Skeletal muscle cell (primary cell): ENCODE data around the gene PLA2G4E.

Source experiments
- DNase-seq: peaks from one replicate; pipeline ENCODE4 v3.0.0-alpha.2; 2010; ENCODE audit warnings: low read depth
- H3K4me3 ChIP-seq: 2 replicates; pipeline ENCODE4 v1.5.1; 2011; ENCODE audit warnings: low read depth, mild to moderate bottlenecking, control low read depth, low read length, moderate library complexity

The PLA2G4E gene, protein sequence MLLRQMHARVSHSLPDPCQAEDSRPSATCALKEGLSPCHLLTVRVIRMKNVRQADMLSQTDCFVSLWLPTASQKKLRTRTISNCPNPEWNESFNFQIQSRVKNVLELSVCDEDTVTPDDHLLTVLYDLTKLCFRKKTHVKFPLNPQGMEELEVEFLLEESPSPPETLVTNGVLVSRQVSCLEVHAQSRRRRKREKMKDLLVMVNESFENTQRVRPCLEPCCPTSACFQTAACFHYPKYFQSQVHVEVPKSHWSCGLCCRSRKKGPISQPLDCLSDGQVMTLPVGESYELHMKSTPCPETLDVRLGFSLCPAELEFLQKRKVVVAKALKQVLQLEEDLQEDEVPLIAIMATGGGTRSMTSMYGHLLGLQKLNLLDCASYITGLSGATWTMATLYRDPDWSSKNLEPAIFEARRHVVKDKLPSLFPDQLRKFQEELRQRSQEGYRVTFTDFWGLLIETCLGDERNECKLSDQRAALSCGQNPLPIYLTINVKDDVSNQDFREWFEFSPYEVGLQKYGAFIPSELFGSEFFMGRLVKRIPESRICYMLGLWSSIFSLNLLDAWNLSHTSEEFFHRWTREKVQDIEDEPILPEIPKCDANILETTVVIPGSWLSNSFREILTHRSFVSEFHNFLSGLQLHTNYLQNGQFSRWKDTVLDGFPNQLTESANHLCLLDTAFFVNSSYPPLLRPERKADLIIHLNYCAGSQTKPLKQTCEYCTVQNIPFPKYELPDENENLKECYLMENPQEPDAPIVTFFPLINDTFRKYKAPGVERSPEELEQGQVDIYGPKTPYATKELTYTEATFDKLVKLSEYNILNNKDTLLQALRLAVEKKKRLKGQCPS

DNA sequence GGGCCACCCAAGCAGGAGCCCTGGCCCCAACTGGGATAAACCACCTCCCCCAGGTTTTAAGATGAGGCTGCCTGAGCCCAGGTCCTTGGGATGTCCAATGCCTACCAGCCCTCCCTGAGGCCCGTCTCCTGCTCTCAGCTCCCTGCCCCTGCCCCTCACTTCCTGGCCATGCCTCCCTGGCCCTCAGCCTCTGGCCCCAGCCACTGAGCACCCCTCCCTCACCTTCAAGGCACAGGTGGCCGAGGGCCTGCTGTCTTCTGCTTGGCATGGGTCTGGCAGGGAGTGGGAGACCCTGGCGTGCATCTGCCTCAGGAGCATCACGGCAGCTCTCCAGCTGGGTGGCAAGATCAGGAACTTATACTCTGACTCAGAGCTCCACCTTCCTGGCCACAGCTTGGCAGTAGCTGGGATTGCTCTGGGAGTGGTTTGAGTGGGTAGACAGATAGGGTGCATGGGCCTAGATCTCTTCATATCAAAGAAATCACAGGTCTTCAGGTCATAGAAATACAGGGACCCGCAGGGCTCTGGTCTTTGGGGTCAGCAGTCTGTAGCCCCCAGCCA, at the start of gene PLA2G4E:
PLA2G4E (minus strand) TSS at position 330 of the 561 bp plus-strand sequence; CDS start at position 318, 12 bp downstream.
- no peak for DNase-seq
- no peak within 1 kb of the TSS for H3K4me3 ChIP-seq

DNA sequence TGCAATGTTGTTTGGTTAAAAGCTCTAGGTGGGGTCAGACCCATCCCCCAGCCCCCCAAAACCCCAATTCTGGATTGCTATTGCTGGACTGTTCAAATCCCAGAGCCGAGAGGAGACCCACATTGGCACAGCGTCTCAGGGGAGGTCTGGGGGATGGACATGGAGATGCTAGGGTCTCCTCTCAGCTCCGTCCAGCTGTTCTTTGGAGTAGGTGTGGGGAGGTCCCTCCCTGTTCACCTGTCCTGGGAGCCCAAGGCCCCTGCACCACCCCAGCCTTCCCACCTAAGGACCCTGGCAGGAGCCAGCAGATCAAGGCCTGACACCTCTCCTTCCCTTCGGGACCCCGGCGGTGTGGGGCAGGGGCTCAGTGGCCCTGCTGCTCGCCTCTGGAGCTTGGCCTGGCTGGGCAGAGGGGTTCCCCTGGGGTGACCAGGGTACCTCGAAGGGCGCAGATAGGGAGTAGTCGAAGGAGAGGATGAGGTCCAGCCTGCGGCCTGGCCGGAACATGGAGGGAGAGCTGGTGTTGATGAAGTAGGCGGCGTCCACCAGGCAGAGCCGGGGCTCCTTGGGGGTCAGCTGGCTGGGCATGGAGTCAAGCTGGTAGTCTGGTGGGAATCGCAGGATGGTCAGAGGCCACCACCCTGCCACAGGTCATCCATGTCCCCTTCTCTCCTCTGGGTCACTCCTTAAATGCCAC, 49.6 kb upstream of the PLA2G4E start:
- no peak overlapping the region for H3K4me3 ChIP-seq
- no peak for DNase-seq

DNA sequence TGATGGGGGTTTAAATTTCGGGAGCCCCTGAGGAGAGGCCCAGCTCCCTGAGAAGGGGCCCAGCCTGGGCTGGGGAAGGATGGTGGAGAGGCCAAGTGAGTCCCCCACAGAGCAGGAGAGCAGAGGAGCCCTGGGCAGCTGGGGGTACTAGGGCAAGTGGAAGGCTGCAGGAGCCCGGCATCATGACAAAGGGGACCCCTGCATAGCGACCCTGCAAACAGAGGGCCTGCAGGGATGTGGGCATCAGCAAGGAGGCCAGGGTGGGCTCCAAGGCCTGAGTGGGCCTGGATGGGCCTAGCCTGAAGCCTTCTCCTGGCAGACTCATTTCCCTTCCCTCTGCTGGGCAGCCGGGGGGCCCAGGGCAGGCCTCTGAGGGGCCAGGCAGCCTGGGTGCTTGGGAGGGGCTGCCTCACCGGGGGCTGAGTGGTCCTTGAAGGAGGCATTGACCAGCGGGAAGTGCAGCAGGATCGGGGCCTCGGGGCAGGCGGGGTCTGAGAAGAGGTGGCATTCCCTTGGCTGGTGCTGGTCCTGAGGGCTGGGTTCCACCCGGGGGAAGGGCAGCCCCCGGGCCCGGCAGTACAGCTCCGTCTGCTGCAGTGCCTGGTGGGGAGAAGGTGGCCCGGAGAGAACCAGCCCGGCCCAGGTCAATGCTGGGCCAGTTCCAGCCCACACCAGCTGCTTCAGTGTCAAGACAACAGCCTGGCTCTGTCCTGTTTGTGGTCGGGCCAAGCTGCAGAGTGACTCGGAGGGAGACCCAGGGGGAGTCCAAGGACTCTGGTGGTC, 48.8 kb upstream of the PLA2G4E start:
- DNase-seq, result no peak

DNA sequence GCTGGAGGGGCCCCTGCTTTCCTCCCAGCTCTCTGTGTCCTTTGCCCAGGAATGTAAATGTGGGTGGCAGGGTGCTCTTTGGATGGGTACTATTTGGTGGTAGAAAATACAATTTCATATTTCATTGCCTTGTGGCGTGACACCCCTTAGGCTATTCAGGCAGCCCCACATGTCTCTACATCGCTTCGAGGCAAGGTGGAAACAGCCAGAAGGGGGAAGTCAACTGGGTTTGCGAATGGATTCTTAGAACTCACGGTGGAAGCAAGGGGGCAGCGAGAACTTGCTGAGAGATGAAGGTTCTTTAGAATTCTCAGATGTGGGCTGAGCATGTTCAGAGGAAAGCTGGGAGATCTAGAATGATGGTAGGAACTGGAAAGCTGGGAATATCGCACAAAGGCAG, 48.2 kb upstream of the PLA2G4E start:
- no peak for DNase-seq
- H3K4me3 ChIP-seq, result no peak overlapping the region

More for the DNA sequence above, 48.8 kb upstream of the PLA2G4E start:
- H3K4me3 ChIP-seq, result no peak overlapping the region

DNA sequence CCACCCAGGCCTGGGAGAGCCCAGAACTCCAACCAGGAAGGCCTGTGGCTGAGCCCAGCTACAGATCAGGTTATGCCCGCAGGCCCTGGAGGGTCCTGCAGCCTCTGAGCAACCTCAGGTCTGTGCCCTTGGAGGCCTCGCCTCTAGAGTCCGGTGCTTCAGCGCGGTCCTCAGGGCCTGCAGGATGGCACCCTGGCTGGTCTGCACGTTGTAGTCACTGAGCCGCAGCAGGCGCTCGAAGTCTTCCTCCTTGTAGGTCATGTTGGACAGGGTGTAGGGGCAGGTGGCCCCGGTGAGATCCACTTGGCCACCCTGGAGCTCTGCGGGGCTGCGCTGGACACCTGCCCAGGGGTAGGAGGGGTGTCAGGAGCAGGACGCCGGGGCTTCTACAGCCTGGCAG, 47.8 kb upstream of the PLA2G4E start:
- DNase-seq, result no peak

DNA sequence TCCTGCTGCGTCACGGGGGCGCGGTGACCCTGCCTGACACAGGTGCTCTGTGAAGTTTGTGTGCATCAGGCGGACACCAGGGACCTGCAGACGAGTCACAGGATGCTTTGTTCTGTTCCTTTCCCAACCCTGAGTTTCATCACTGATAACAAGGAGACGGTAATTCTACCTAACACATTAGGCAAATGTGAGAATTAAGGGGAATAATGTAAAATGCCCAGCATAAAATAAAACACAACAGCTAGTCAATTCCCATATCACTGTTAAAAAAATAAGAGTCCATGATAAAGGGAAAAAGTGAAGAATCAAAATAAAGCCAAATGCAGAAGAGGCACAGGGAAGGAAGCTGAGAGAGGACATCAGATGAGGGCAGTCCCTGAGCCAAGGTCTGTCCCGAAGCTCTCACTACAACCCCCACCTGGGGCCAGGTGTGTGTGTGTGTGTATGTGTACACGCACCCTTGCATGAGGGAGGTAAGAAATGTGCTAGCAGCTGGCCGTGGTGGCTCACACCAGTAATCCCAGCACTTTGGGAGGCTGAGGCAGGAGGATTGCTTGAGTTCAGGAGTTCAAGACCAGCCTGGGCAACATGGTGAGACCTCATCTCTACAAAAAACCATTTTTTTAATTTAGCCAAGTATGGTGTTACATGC, 46.0 kb upstream of the PLA2G4E start:
- no peak for DNase-seq
- no peak overlapping the region for H3K4me3 ChIP-seq

More for the DNA sequence above, 47.8 kb upstream of the PLA2G4E start:
- H3K4me3 ChIP-seq, result no peak overlapping the region

DNA sequence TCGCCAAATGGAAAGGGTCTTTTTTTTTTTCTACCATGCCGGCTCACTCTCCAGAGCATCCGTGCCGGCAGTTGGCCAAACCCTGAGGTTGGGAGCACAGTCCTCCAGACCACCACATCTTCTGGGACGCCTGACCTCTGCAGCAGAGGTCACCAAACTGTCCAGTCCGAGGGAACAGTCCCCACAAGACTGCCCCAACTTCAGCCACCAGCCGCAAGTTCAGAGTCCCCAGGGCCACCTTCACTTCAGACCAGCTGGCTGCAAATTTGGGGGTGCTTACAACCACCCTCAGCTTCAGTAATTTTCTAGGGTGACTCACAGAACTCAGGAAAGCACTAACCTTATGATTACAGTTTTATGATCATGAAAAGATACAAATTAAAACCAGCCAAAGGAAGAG, 44.6 kb upstream of the PLA2G4E start:
- DNase-seq, result no peak

DNA sequence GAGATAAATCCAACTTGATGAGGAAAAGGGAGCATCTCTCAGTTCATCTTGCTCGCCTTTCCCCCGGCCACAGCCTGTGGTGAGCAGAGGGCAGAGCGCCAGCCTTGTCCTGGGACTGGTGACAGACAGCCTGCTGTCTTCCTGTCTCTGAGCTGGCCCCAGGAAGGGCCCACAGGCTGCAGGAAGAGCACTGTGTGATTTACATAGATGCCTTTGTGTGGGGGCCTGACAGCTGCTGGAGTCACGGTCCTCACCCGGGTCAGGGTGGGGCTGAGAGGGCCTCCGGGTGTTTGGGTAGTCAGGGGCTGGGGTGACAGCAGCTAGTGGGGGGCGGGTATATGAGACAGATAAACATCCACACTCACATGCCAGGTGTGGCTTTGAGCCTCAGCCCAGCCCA, 44.2 kb upstream of the PLA2G4E start:
- no peak for DNase-seq
- no peak overlapping the region for H3K4me3 ChIP-seq

More for the DNA sequence above, 44.6 kb upstream of the PLA2G4E start:
- H3K4me3 ChIP-seq, result no peak overlapping the region

DNA sequence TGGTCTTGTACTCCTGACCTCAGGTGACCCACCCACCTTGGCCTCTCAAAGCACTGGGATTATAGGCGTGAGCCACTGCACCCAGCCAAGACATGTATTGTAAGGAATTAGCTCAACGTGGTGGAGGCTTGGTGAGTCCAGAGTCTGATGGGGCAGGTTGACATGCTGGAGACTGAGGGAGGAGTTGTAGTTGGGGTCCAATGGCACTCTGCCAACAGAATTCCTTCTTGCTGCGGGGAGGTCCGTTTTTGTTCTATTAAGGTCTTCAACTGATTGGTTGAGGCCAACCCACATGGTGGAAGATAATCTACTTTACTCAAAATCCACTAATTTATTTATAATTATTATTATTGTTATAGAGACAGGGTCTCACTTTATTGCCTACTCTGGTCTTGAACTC, 43.4 kb upstream of the PLA2G4E start:
- no peak overlapping the region for H3K4me3 ChIP-seq
- no peak for DNase-seq

DNA sequence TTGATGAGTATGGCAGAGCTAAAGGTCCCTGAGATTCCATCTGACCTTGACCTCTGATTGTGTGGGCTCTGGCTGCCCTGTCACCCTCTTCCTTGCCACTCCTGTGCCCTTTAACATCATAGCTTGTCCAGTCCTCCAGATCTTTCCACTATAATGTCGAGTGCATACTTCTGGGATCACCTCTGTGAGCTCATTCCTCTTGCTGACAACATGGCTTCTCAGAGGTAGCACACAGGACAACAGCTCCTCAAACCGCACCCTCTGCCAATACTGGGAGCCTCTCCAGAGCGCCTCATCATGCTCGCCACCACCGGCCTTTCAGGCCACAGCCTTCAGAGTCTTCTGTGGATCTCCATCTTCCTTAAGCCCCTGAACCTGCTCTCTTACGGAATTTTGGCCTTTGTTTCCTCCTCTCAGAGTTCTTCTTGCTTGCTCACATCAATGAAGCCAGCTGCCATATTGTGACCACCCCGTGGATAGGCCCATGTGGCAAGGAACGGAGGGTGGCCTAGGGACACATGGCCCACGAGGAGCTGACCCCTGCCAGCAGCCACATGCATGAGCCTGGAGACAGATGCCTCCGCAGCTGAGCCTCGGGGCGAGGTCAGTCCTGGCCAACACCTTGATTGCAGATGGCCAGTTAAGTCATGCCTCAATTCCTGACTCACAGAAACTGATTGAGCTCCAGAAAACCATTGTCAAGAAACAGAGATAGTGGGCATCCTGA, 42.4 kb upstream of the PLA2G4E start:
- H3K4me3 ChIP-seq, result no peak overlapping the region
- no peak for DNase-seq

DNA sequence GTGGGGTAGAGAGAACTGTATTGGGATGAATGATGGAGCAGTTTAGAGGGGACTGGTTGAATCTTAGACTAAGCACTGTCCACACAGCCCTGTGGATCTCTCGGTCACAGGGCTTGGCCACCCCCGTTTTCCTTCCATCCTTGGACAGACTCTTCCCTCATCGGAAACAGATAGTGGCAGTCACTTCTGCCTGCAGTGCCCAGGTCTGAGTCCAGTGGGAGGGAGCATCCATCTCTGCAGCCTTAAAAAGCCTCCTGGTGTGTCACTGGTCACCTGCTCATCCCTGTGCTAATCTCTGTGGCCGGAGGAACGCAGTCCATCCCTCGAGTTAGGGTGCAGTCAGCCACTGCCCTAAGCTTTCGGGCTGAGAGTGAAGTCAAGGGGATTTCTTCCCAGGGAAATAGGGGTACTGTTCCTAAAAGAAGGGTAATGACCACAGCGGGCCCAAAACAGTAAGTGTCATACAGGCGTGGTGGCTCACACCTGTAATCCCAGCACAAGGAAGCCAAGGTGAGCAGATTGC, 41.5 kb upstream of the PLA2G4E start:
- no peak for DNase-seq
- H3K4me3 ChIP-seq, result no peak overlapping the region

DNA sequence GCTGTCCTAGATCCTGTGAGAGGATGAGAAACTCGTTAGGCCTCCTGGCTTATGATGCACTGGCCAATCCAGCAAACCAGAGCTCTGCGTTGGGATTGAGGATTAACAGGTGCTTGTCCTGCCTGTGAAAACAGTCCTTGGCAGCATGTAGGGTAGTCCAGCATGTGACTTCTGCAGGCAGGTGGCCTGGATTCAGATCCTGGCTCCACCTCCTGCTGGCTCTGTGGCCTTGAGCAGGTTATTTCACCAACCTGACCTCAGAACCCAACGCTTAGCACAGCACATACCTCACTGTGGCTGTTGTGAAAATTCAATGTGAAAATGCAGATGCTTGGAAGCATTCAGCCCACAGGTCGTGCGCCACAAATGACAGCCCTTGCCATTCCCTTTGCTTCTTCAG, 40.0 kb upstream of the PLA2G4E start:
- H3K4me3 ChIP-seq, result no peak overlapping the region
- no peak for DNase-seq

DNA sequence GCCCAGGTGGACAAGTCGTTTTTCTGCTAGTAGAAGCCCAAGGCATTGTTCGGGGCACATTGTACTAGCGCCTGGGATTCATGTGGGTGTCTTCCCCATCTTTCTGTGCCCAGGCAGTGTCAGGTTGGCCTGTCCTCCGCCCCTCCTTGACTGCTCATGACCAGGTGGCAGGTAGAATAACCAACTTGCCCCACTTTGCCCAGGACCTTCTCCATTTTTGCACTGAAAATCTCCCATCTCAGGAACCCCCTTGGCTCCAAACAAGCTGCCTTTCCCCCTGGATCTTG, 39.6 kb upstream of the PLA2G4E start:
- no peak for DNase-seq
- no peak overlapping the region for H3K4me3 ChIP-seq

DNA sequence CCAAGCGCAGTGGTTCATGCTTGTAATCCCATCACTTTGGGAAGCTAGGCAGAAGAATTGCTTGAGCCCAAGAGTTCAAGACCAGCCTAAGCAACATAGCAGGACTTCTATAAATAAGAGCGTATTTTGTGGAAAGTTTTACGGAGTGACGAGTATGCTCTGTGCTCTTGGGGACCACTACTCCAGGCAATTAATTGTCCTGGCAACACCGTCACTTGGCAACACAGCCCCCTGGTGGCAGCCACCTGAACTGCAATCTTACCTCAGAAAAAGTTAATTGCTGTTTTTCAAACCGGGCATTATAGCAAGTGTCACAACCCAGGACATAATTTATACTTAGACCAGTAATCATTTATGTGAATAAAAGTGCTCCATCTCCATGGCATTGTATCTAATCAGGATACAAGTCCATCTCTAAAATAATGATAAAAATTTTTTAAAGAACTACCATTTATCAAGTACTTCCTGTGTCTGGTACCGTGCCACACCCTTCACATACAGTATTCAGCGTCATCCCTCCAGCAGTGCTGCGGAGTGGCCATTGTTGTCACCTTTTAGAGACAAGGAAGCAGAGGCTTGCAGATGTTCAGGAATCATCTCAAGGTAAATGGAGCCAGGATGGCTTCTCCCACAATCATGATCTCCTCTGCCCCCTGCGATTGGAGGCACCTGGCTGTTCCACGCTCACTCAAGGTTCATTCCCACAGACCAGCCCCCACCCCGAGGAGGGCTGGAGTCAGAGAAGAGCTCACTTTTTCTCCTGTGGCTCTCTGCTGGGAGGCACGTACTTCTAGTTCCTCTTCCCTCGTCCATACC, 39.0 kb upstream of the PLA2G4E start:
- no peak for DNase-seq
- H3K4me3 ChIP-seq, result no peak overlapping the region

DNA sequence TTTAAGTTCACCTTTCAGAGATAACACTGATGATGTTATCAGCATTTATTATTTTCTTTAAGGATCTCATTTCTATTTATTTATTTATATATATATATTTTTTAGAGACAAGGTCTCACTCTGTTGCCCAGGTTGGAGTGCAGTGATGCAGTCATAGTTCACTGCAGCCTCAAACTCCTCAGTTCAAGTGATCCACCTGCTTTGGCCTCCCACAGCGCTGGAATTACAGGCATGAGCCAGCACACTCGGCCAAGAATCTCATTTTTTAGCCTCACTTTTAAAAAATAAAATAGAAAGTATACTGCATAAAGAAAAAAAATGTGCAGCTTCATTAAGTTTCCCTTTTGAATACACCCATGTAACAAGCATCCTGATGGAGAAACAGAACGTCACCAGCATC, 37.9 kb upstream of the PLA2G4E start:
- H3K4me3 ChIP-seq, result no peak overlapping the region
- no peak for DNase-seq

DNA sequence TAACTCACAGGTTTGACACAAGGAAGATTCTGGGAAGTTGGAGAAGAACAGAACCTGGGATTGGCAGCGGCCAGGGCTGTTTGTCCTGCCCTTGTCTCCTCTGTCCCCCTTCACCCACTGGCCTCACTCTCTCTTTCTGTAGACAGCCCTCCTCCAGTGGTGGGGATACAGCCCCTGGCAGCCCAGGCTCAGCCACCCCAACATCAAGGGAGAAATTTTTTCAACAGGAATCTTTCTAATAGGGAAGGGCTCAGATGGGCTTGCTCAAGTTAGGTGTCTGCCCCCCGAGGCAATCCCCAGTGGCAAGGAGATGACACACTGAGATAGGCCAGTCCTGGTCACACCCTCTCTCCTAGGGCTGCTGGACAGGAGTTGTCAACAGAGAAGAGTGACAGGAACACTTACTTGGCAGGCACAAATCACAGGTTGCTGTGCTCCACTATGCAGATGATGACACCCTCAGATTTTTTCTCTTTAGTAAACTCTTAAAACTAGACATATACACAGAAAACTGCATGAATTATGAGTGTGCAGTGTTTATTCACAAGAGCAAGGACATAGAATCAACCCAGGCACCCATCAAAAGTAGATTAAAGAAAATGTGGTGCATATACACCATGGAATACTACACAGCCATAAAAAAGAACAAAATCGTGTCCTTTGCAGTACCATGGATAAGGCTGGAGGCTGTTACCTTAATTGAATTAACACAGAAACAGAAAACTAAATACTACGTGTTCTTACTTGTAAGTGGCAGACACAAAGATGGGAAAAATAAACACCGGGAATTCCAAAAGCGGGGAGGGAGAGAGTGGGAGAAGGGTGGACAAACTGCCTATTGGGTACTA, 37.2 kb upstream of the PLA2G4E start:
- no peak overlapping the region for H3K4me3 ChIP-seq
- no peak for DNase-seq
